ENCODE data around the gene ENOSF1. TPM values are rescaled to one million over a fixed set of nuclear protein-coding genes. Genes with fewer than 3 reads are reported as not detected.
A peak's percentile ranks its signal among the peaks of the same experiment; 100 is the strongest.

The ENOSF1 gene
- total RNA-seq, 1 donor from 2014 or later, result 53.5 TPM

GRCh38 chr18:708096-708495 lies 4.3 kb downstream of the ENOSF1 start:
- intact Hi-C loops (cut with DNase I), result no loop called here
- TF ChIP-seq POLR2AphosphoS5 (IDR thresholded peaks at IDR 0.05; ENCODE audit: insufficient read depth in 1 of 2, low read depth in 1 of 2), result no peak
- TF ChIP-seq CTCF (IDR thresholded peaks at IDR 0.05), result no peak
- TF ChIP-seq POLR2A (IDR thresholded peaks at IDR 0.05), result no peak
- H3K27ac ChIP-seq, result no peak overlapping the region
- H3K9me3 ChIP-seq, result no peaks in the 10 kb centered on the region
- no peak for DNase-seq (ENCODE audit: extremely low spot score in 2 of 2)
- peaks cover 30% of the 10 kb centered on the region for H3K4me1 ChIP-seq
- no peaks in the 10 kb centered on the region for H3K27me3 ChIP-seq
- no peak overlapping the region for H3K4me3 ChIP-seq
- peaks cover 0 to 9% of the 10 kb centered on the region in 2 donors for H3K36me3 ChIP-seq

- Histone ChIP-seq H3K27me3 (no peaks in the 10 kb centered on the region), H3K27ac (no peak overlapping the region), H3K4me1 (peaks cover 31% of the 10 kb centered on the region), H3K9me3 (no peaks in the 10 kb centered on the region), H3K36me3 (peaks cover 0 to 9% of the 10 kb centered on the region in 2 donors), H3K4me3 (no peak overlapping the region)
- no peak for DNase-seq (ENCODE audit: extremely low spot score in 2 of 2)
- intact Hi-C loops (cut with DNase I), result no loop called here
- TF ChIP-seq POLR2A (IDR thresholded peaks at IDR 0.05), result no peak
Observed at GRCh38 chr18:706405-706804, 6.0 kb downstream of the ENOSF1 start.

DNA sequence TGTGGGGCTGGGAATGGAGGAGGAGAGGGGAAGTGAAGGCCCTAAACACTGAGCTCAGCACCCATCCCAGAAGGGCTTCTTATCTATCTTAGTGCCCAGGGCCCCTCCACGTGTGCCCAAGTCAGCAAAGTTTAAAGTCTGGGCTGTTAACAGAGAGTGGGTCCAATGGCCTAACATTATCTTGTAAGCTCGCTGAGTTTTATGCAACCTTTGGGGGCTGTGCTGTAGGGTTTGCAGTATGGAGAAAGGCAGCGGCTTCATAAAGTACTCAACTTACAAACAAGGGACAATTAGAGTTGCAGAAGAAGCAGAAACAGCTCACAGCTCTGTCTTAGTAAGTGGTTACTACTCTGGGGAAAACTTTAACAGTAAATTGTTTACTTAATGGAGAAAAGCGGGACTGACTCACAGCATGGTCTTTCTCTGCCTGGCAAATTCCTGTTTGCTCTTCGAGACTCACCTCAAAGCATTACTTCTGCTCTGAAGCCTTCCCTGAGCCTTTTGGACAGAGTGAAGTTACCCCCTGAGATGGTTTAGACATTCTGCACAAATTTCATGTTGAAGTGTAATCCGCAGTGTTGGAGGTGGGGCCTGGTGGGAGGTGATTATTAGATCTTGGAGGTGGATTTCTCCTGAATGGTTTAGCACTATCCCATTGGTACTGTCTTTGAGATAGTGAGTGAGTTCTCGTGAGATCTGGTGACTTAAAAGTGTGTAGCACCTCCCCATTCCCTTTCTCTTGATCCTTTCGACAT lies 9.0 kb downstream of the ENOSF1 start:
- Histone ChIP-seq H3K4me3 (no peak overlapping the region), H3K36me3 (peaks cover 0 to 9% of the 10 kb centered on the region in 2 donors), H3K9me3 (no peaks in the 10 kb centered on the region), H3K4me1 (peaks cover 13% of the 10 kb centered on the region), H3K27me3 (no peaks in the 10 kb centered on the region), H3K27ac (peak overlapping the region; percentile 49)
- DNase-seq (ENCODE audit: extremely low spot score in 2 of 2), result peak in 1 of 2 donors; percentile 79
- intact Hi-C loops (cut with DNase I), result no loop called here
- TF ChIP-seq CTCF (IDR thresholded peaks at IDR 0.05) (no peak), POLR2AphosphoS5 (IDR thresholded peaks at IDR 0.05; ENCODE audit: insufficient read depth in 1 of 2, low read depth in 1 of 2) (no peak), POLR2A (IDR thresholded peaks at IDR 0.05) (no peak)

GRCh38 chr18:697800-698199 lies 14.6 kb downstream of the ENOSF1 start:
- Histone ChIP-seq H3K4me3 (no peak overlapping the region), H3K27me3 (no peaks in the 10 kb centered on the region), H3K36me3 (peaks cover 0 to 7% of the 10 kb centered on the region in 2 donors), H3K9me3 (no peaks in the 10 kb centered on the region), H3K27ac (no peak overlapping the region), H3K4me1 (peaks cover 4% of the 10 kb centered on the region)
- TF ChIP-seq CTCF (IDR thresholded peaks at IDR 0.05) (no peak), POLR2A (IDR thresholded peaks at IDR 0.05) (no peak), POLR2AphosphoS5 (IDR thresholded peaks at IDR 0.05; ENCODE audit: insufficient read depth in 1 of 2, low read depth in 1 of 2) (no peak)
- intact Hi-C loops (cut with DNase I), result no loop called here
- DNase-seq (ENCODE audit: extremely low spot score in 2 of 2), result peak in 1 of 2 donors; percentile 62

GRCh38 chr18:697012-697411 lies 15.4 kb downstream of the ENOSF1 start:
- peaks cover 0 to 10% of the 10 kb centered on the region in 2 donors for H3K36me3 ChIP-seq
- H3K27me3 ChIP-seq, result no peaks in the 10 kb centered on the region
- intact Hi-C loops (cut with DNase I), result no loop called here
- peak in 1 of 2 donors; percentile 29 for DNase-seq (ENCODE audit: extremely low spot score in 2 of 2)
- TF ChIP-seq POLR2A (IDR thresholded peaks at IDR 0.05) (no peak), POLR2AphosphoS5 (IDR thresholded peaks at IDR 0.05; ENCODE audit: insufficient read depth in 1 of 2, low read depth in 1 of 2) (no peak), CTCF (IDR thresholded peaks at IDR 0.05) (no peak)
- peaks cover 4% of the 10 kb centered on the region for H3K4me1 ChIP-seq
- no peaks in the 10 kb centered on the region for H3K9me3 ChIP-seq
- no peak overlapping the region for H3K27ac ChIP-seq
- H3K4me3 ChIP-seq, result no peak overlapping the region
